ENCODE data around the gene TEDC2.

DNA sequence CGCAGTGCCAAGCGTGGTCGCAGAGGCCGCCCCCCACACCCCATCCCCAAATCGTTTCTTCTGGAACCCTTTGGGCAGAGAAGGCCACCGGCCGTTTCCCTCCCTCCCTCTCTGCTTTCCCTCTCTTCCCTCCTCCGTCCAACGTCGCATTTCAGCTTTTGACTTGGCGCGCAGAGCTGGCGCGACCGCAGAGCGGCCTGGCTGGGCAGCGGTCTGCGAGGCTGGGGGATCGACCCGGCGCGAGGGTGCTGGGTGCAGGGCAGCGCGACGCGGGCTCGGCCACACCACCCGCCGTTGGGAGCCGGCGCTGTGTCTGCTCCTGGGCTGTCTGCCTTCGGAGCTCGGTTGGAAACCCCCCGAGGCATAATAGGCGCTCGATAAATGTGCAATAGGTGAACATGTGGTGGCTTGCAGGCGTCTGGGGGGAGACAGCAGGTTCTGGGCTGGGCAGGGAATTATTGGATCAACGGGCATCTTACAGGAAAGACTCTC lies 8.4 kb downstream of the TEDC2 start:
- TF ChIP-seq POLR2A (IDR thresholded peaks at IDR 0.05) (no peak), EP300 (IDR thresholded peaks at IDR 0.05) (no peak)
- TF ChIP-seq, protein P1, sequence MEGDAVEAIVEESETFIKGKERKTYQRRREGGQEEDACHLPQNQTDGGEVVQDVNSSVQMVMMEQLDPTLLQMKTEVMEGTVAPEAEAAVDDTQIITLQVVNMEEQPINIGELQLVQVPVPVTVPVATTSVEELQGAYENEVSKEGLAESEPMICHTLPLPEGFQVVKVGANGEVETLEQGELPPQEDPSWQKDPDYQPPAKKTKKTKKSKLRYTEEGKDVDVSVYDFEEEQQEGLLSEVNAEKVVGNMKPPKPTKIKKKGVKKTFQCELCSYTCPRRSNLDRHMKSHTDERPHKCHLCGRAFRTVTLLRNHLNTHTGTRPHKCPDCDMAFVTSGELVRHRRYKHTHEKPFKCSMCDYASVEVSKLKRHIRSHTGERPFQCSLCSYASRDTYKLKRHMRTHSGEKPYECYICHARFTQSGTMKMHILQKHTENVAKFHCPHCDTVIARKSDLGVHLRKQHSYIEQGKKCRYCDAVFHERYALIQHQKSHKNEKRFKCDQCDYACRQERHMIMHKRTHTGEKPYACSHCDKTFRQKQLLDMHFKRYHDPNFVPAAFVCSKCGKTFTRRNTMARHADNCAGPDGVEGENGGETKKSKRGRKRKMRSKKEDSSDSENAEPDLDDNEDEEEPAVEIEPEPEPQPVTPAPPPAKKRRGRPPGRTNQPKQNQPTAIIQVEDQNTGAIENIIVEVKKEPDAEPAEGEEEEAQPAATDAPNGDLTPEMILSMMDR (IDR thresholded peaks at IDR 0.05): no peak
